ENCODE measurements around the gene AGXT2.

GRCh38 chr5:35066260-35066795 is 18.6 kb upstream of the AGXT2 start:
- TF ChIP-seq CTCF (conservative IDR thresholded peaks at IDR 0.05 in 1 of 2, IDR thresholded peaks at IDR 0.05 in 1 of 2; ENCODE audit: low read depth in 1 of 2, low read length in 2 of 2) (no peak), EZH2 (IDR thresholded peaks at IDR 0.05; ENCODE audit: low read length, missing control alignments) (no peak)

All from fibroblast of lung (primary cell).